Bronchial epithelial cell (primary cell): ENCODE results near the gene PGAM2. TPM values are rescaled to one million over a fixed set of nuclear protein-coding genes. Genes with fewer than 3 reads are reported as not detected.

Experiments
- DNase-seq: peaks from one replicate; pipeline ENCODE4 v3.0.0-alpha.2; 2010; ENCODE audit warnings: low read depth
- FAIRE-seq: peaks from 2 replicates; lab custom pipeline; 2011; peaks lifted over from hg19 to GRCh38; lab: Jason Lieb, UNC
- H3K27me3 ChIP-seq: 2 replicates; pipeline ENCODE4 v1.5.1; 2011; ENCODE audit warnings: low read length; ENCODE audit not compliant: control insufficient read depth, insufficient read depth
- H3K36me3 ChIP-seq: 2 replicates; pipeline ENCODE4 v1.5.1; 2011; ENCODE audit warnings: low read length; ENCODE audit not compliant: control insufficient read depth, insufficient read depth
- H3K4me3 ChIP-seq: 2 replicates; pipeline ENCODE4 v1.5.1; 2011; ENCODE audit warnings: mild to moderate bottlenecking, low read depth, low read length, control low read depth
- total RNA-seq: library from RNA; depleted of rRNA; stranded (reverse); fragments of >200 nt; gene quantifications from 2 replicates; pipeline ENCODE4 v1.2.1, GENCODE V29; 2014
- TF ChIP-seq, protein P1 (sequence below): IDR thresholded peaks from 2 replicates; pipeline ENCODE4 v1.5.1; 2011; ENCODE audit warnings: mild to moderate bottlenecking, moderate library complexity, low read length, control low read depth, inconsistent platforms; ENCODE audit not compliant: insufficient read depth, severe bottlenecking

Gene PGAM2
- total RNA-seq, 1 donor from 2014 or later: 0.53 TPM

DNA sequence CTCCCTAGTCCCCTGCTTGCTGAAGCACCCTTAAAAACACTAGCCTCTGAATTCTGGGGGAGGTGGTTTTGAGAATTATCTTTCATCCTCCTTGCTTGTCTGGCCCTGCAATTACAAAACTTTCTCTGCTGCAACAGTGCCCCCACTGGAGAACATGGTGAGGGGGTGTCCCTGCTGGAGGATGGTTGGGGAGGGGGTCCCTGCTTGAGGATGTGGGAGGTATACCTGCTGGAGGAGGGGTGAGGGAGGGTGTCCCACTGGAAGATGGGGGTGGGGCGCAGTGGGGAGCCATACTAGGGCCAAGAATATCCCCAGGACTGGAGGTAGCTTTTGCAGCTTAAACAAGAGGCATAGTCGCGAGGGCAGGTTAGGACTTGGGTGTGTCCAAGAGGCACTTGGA lies 20.2 kb upstream of the PGAM2 start:
- H3K27me3 ChIP-seq: no peaks in the 10 kb centered on the region
- H3K36me3 ChIP-seq: peaks cover under 1% of the 10 kb centered on the region
- H3K4me3 ChIP-seq: no peak overlapping the region
- FAIRE-seq: no peak
- TF ChIP-seq, protein P1, sequence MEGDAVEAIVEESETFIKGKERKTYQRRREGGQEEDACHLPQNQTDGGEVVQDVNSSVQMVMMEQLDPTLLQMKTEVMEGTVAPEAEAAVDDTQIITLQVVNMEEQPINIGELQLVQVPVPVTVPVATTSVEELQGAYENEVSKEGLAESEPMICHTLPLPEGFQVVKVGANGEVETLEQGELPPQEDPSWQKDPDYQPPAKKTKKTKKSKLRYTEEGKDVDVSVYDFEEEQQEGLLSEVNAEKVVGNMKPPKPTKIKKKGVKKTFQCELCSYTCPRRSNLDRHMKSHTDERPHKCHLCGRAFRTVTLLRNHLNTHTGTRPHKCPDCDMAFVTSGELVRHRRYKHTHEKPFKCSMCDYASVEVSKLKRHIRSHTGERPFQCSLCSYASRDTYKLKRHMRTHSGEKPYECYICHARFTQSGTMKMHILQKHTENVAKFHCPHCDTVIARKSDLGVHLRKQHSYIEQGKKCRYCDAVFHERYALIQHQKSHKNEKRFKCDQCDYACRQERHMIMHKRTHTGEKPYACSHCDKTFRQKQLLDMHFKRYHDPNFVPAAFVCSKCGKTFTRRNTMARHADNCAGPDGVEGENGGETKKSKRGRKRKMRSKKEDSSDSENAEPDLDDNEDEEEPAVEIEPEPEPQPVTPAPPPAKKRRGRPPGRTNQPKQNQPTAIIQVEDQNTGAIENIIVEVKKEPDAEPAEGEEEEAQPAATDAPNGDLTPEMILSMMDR: no peak
- no peak for DNase-seq

DNA sequence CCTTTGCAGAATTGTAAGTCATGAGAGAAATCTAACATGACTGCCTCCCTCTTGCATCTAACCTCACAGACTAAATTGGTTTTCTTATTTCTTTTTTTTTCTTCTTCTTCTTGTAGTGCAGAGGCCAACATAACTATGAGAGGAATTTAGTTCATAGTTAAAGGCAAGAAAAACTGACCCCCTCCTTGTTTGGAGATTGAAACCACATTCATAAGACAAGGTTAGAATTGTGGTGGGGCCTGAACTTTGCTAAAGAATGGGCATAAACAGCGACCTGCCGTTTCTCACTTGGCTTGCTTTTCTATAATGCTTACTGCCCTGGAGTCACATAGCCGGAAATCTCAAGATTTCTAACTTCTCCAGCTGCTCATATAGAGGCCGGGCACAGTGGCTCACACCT lies 19.3 kb upstream of the PGAM2 start:
- Histone ChIP-seq H3K27me3 (no peaks in the 10 kb centered on the region), H3K4me3 (no peak overlapping the region), H3K36me3 (peaks cover 9% of the 10 kb centered on the region)
- TF ChIP-seq, protein P1: no peak
- FAIRE-seq (no peak), DNase-seq (no peak)

DNA sequence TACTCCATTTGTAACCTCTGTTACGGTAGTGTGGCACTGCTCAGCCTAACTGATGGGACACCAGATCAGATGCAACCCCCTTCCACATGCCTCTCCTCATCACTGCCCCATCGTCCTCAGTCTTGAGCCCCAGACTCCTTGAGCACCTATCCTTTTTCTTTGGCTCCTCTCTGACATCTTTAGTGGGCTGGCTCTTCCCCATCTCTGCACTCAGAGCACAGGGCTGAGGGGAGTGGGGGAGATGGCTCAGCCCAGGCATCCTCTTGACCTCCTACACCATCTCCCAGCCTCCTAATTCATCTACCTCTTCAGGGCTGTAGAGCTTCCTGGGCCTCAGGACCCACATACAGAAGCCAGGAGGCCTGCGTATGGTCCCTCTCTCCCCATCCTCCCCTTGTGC lies 18.4 kb upstream of the PGAM2 start:
- Histone ChIP-seq H3K27me3 (no peaks in the 10 kb centered on the region), H3K4me3 (no peak overlapping the region), H3K36me3 (peaks cover 12% of the 10 kb centered on the region)
- TF ChIP-seq, protein P1: no peak
- no peak for DNase-seq
- FAIRE-seq: no peak

DNA sequence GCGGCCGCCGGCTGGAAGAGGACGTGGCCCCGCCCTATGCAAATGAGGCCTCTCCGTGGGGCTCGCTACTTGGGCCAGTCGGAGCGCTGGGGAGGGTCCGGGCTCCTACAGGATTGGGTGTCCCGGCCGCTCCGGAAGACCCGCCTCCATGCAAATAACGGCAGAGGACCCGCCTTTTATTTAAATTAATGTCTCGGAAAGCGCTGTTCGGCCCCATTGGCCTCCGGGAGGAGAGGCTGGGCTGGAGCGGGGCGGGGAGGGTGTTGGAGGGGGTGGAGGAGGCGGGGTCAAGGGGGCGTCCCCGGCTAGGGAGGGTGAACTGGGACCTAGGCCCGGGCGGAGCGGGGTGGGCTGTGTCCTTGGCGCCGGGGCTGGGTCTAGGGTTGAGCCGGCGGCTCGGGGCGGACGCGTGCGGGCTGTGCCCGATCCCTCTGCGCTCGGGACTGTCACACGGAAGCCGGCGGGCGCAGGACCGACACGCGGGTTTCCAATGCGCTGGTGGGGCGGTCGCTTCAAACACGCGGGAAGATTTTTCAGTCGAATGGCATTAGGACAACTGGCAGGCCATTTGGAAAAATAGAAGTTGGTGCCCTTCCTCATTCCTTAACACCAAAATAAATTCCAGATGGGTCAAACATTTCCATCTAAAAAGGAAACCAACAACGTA lies 17.3 kb upstream of the PGAM2 start:
- DNase-seq: peak; percentile 93
- no peak for FAIRE-seq

DNA sequence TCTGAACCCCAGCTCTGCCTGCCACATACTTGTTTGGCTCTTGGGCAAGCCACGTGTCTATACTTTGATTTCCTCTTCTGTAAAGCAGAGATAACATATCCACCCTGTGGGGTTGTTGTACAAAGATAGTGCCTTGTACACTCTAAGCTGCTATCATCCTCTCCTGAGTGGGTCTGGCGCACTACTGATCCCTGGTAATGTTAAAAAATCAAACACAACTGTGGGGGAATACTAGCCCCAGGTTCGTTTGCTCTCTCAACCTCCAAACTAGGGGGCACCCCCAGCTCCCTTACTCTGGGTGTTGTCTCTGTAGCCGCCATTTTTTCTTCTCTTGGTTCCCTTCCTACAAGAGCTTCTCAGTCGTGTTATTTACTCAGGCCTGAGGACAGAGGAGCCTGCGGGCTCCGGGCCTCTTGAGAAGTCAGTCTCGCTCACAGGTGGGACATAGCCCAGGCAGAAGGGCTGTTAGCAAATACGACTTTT lies 15.9 kb upstream of the PGAM2 start:
- peaks cover 14% of the 10 kb centered on the region for H3K36me3 ChIP-seq
- DNase-seq: no peak
- no peaks in the 10 kb centered on the region for H3K27me3 ChIP-seq
- peak overlapping the region; percentile 80 for H3K4me3 ChIP-seq
- FAIRE-seq: no peak
- TF ChIP-seq, protein P1: no peak

More for the DNA sequence above, 17.3 kb upstream of the PGAM2 start:
- TF ChIP-seq, protein P1: no peak
- Histone ChIP-seq H3K4me3 (peak overlapping the region; percentile 80), H3K27me3 (no peaks in the 10 kb centered on the region), H3K36me3 (peaks cover 14% of the 10 kb centered on the region)
